GM23338 (cell line): ENCODE results near the gene TOMM5.

Source experiments
- CREB1 ChIP-seq: fragments of 250-450 bp; sonication (Bioruptor Pico); IDR thresholded peaks from 2 replicates; pipeline ENCODE4 v1.5.0; 2020; ENCODE audit warnings: low read depth, mild to moderate bottlenecking, moderate library complexity
- EZH2 ChIP-seq: fragments of 200-600 bp; sonication (generic); IDR thresholded peaks from one replicate; pipeline ENCODE4 v1.8.0; 2017; ENCODE audit warnings: antibody characterized with exemption, mild to moderate bottlenecking, low read depth; ENCODE audit not compliant: unreplicated experiment
- EZH2phosphoT487 ChIP-seq: fragments of 200-600 bp; sonication (generic); IDR thresholded peaks from one replicate; pipeline ENCODE4 v1.8.1; 2018; ENCODE audit warnings: antibody characterized with exemption; ENCODE audit not compliant: unreplicated experiment
- JUNB ChIP-seq: IDR thresholded peaks from one replicate; pipeline ENCODE4 v1.6.1; 2016; ENCODE audit warnings: antibody characterized with exemption; ENCODE audit not compliant: unreplicated experiment
- POLR2AphosphoS5 ChIP-seq: IDR thresholded peaks from 2 replicates; pipeline ENCODE4 v1.6.1; 2016; ENCODE audit warnings: antibody characterized with exemption, low read depth
- STAT1 ChIP-seq: IDR thresholded peaks from one replicate; pipeline ENCODE4 v1.6.1; 2016; ENCODE audit warnings: antibody characterized with exemption; ENCODE audit not compliant: unreplicated experiment
- ZNF114 ChIP-seq: fragments of 250-450 bp; sonication (Bioruptor Pico); IDR thresholded peaks from 2 replicates; pipeline ENCODE4 v1.5.0; 2020; ENCODE audit warnings: mild to moderate bottlenecking, moderate library complexity
- TF ChIP-seq, protein P1 (sequence below), 2 experiments: fragments of 200-600 bp in 1 of 2; sonication (generic) in 1 of 2; conservative IDR thresholded peaks; 2 replicates each; pipeline versions ENCODE4 v1.5.1 to v1.6.1; 2016 to 2017; ENCODE audit warnings: antibody characterized with exemption in 2 of 2, low read depth in 2 of 2, mild to moderate bottlenecking in 2 of 2, moderate library complexity in 1 of 2
- TF ChIP-seq, protein P2 (sequence below): IDR thresholded peaks from one replicate; pipeline ENCODE4 v1.6.1; 2018; ENCODE audit warnings: antibody characterized with exemption; ENCODE audit not compliant: unreplicated experiment
- TF ChIP-seq, protein P3 (sequence below): IDR thresholded peaks from 2 replicates; pipeline ENCODE4 v1.6.1; 2016; ENCODE audit warnings: antibody characterized with exemption
- TF ChIP-seq, protein P4 (sequence below): fragments of 250-450 bp; sonication (Bioruptor Pico); IDR thresholded peaks from 2 replicates; pipeline ENCODE4 v1.5.0; 2020; ENCODE audit warnings: mild to moderate bottlenecking, moderate library complexity

DNA sequence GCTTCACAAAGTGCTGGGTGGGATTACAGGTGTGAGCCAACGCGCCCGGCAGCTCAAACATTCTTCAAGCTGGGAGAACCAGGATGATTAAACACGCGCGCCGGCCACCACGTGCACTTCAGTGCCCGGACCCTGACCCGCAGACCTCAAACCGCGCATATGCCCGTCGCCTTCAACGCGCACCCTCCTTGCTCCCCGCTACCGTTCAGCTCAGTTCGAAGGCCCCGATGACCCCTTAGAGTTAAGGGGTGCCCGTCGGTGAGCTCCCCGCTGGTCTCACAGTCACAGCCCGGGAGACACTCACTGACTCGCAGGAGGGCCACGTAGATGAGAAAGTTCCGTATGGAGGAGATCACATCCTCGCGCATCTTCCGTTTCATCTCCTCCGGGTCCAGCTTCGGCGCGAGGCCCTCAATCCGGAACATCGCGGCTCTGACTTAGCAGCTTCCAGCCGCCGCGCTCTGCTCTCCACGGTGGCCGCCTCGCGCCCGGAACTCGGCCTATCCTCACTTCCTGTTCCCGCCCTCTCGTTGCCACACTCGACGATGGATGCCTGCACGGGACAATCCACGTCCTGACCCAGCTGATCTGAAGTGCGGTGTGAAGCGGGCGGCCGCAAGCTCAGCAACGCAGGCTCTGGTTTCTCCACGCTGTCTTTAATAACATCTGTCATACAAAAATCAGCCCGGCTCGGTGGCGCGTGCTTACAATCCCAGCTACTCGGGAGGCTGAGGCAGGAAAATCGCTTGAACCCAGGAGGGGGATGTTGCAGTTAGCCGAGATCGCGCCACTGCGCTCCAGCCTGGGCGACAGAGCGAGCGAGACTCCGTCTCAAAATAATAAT, at the start of gene TOMM5:
- TF ChIP-seq, protein P1, sequence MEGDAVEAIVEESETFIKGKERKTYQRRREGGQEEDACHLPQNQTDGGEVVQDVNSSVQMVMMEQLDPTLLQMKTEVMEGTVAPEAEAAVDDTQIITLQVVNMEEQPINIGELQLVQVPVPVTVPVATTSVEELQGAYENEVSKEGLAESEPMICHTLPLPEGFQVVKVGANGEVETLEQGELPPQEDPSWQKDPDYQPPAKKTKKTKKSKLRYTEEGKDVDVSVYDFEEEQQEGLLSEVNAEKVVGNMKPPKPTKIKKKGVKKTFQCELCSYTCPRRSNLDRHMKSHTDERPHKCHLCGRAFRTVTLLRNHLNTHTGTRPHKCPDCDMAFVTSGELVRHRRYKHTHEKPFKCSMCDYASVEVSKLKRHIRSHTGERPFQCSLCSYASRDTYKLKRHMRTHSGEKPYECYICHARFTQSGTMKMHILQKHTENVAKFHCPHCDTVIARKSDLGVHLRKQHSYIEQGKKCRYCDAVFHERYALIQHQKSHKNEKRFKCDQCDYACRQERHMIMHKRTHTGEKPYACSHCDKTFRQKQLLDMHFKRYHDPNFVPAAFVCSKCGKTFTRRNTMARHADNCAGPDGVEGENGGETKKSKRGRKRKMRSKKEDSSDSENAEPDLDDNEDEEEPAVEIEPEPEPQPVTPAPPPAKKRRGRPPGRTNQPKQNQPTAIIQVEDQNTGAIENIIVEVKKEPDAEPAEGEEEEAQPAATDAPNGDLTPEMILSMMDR (conservative IDR thresholded peaks at IDR 0.05; ENCODE audit: low read depth in 2 of 2) = no peak
- TF ChIP-seq EZH2 (no peak), CREB1 (CRISPR knock-in tag) (peak; percentile 68), EZH2phosphoT487 (no peak), POLR2AphosphoS5 (peak; percentile 92), JUNB (no peak), ZNF114 (no peak), STAT1 (no peak)
- TF ChIP-seq, protein P2, sequence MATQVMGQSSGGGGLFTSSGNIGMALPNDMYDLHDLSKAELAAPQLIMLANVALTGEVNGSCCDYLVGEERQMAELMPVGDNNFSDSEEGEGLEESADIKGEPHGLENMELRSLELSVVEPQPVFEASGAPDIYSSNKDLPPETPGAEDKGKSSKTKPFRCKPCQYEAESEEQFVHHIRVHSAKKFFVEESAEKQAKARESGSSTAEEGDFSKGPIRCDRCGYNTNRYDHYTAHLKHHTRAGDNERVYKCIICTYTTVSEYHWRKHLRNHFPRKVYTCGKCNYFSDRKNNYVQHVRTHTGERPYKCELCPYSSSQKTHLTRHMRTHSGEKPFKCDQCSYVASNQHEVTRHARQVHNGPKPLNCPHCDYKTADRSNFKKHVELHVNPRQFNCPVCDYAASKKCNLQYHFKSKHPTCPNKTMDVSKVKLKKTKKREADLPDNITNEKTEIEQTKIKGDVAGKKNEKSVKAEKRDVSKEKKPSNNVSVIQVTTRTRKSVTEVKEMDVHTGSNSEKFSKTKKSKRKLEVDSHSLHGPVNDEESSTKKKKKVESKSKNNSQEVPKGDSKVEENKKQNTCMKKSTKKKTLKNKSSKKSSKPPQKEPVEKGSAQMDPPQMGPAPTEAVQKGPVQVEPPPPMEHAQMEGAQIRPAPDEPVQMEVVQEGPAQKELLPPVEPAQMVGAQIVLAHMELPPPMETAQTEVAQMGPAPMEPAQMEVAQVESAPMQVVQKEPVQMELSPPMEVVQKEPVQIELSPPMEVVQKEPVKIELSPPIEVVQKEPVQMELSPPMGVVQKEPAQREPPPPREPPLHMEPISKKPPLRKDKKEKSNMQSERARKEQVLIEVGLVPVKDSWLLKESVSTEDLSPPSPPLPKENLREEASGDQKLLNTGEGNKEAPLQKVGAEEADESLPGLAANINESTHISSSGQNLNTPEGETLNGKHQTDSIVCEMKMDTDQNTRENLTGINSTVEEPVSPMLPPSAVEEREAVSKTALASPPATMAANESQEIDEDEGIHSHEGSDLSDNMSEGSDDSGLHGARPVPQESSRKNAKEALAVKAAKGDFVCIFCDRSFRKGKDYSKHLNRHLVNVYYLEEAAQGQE = no peak
- TF ChIP-seq, protein P3, sequence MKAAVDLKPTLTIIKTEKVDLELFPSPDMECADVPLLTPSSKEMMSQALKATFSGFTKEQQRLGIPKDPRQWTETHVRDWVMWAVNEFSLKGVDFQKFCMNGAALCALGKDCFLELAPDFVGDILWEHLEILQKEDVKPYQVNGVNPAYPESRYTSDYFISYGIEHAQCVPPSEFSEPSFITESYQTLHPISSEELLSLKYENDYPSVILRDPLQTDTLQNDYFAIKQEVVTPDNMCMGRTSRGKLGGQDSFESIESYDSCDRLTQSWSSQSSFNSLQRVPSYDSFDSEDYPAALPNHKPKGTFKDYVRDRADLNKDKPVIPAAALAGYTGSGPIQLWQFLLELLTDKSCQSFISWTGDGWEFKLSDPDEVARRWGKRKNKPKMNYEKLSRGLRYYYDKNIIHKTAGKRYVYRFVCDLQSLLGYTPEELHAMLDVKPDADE = peak; percentile 74
- TF ChIP-seq, protein P4, sequence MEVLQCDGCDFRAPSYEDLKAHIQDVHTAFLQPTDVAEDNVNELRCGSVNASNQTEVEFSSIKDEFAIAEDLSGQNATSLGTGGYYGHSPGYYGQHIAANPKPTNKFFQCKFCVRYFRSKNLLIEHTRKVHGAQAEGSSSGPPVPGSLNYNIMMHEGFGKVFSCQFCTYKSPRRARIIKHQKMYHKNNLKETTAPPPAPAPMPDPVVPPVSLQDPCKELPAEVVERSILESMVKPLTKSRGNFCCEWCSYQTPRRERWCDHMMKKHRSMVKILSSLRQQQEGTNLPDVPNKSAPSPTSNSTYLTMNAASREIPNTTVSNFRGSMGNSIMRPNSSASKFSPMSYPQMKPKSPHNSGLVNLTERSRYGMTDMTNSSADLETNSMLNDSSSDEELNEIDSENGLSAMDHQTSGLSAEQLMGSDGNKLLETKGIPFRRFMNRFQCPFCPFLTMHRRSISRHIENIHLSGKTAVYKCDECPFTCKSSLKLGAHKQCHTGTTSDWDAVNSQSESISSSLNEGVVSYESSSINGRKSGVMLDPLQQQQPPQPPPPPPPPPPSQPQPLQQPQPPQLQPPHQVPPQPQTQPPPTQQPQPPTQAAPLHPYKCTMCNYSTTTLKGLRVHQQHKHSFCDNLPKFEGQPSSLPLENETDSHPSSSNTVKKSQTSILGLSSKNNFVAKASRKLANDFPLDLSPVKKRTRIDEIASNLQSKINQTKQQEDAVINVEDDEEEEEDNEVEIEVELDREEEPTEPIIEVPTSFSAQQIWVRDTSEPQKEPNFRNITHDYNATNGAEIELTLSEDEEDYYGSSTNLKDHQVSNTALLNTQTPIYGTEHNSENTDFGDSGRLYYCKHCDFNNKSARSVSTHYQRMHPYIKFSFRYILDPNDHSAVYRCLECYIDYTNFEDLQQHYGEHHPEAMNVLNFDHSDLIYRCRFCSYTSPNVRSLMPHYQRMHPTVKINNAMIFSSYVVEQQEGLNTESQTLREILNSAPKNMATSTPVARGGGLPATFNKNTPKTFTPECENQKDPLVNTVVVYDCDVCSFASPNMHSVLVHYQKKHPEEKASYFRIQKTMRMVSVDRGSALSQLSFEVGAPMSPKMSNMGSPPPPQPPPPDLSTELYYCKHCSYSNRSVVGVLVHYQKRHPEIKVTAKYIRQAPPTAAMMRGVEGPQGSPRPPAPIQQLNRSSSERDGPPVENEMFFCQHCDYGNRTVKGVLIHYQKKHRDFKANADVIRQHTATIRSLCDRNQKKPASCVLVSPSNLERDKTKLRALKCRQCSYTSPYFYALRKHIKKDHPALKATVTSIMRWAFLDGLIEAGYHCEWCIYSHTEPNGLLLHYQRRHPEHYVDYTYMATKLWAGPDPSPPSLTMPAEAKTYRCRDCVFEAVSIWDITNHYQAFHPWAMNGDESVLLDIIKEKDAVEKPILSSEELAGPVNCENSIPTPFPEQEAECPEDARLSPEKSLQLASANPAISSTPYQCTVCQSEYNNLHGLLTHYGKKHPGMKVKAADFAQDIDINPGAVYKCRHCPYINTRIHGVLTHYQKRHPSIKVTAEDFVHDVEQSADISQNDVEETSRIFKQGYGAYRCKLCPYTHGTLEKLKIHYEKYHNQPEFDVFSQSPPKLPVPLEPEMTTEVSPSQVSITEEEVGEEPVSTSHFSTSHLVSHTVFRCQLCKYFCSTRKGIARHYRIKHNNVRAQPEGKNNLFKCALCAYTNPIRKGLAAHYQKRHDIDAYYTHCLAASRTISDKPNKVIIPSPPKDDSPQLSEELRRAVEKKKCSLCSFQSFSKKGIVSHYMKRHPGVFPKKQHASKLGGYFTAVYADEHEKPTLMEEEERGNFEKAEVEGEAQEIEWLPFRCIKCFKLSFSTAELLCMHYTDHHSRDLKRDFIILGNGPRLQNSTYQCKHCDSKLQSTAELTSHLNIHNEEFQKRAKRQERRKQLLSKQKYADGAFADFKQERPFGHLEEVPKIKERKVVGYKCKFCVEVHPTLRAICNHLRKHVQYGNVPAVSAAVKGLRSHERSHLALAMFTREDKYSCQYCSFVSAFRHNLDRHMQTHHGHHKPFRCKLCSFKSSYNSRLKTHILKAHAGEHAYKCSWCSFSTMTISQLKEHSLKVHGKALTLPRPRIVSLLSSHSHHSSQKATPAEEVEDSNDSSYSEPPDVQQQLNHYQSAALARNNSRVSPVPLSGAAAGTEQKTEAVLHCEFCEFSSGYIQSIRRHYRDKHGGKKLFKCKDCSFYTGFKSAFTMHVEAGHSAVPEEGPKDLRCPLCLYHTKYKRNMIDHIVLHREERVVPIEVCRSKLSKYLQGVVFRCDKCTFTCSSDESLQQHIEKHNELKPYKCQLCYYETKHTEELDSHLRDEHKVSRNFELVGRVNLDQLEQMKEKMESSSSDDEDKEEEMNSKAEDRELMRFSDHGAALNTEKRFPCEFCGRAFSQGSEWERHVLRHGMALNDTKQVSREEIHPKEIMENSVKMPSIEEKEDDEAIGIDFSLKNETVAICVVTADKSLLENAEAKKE (CRISPR knock-in tag) = no peak
